Measurements from ENCODE around the gene MRPL11. TPM values are rescaled to one million over a fixed set of nuclear protein-coding genes. Genes with fewer than 3 reads are reported as not detected.

Gene MRPL11
- total and polyA plus RNA-seq, 8 donors = 18.8 to 66.8 (median 40.6) TPM

DNA sequence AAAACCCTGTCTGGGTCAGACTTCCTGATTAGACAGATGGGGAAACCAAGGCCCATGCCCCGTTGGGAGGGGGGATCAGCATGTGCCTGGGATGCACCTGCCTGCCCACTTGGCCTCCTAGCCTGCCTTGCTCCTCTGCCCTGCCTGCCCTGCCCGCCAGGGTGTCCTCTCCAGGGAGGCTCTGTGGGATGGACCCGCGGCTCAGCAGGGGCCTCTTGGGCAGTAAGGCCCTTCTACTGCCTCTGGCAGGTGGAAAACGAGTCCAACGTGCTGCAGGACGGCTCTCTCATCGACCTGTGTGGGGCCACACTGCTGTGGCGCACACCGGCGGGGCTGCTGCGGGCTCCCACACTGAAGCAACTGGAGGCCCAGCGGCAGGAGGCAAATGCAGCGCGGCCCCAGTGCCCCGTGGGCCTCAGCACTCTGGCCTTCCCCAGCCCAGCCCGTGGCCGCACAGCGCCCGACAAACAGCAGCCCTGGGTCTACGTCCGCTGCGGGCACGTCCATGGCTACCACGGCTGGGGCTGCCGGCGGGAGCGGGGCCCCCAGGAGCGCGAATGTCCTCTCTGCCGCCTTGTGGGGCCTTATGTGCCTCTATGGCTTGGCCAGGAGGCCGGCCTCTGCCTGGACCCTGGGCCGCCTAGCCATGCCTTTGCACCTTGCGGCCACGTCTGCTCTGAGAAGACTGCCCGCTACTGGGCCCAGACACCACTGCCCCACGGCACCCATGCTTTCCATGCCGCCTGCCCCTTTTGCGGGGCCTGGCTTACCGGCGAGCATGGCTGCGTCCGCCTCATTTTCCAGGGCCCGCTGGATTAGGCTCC, 36.9 kb upstream of the MRPL11 start:
- no peak for DNase-seq
- H3K4me1 ChIP-seq = peaks cover 0 to 19% (median 12%) of the 10 kb centered on the region in 4 donors
- H3K27me3 ChIP-seq = no peaks in the 10 kb centered on the region
- peaks cover 23 to 63% (median 57%) of the 10 kb centered on the region in 4 donors for H3K36me3 ChIP-seq
- WGBS, 5 donors = 89 to 95% (median 93%) methylated on average over 16 to 44 of the region's 44 CpGs
- H3K27ac ChIP-seq = no peak overlapping the region
- no peaks in the 10 kb centered on the region for H3K9me3 ChIP-seq
- TF ChIP-seq POLR2A (IDR thresholded peaks at IDR 0.05) = no peak
- TF ChIP-seq EP300 (IDR thresholded peaks at IDR 0.05) = no peak
- TF ChIP-seq POLR2AphosphoS5 (IDR thresholded peaks at IDR 0.05) = no peak
- TF ChIP-seq, protein P1, sequence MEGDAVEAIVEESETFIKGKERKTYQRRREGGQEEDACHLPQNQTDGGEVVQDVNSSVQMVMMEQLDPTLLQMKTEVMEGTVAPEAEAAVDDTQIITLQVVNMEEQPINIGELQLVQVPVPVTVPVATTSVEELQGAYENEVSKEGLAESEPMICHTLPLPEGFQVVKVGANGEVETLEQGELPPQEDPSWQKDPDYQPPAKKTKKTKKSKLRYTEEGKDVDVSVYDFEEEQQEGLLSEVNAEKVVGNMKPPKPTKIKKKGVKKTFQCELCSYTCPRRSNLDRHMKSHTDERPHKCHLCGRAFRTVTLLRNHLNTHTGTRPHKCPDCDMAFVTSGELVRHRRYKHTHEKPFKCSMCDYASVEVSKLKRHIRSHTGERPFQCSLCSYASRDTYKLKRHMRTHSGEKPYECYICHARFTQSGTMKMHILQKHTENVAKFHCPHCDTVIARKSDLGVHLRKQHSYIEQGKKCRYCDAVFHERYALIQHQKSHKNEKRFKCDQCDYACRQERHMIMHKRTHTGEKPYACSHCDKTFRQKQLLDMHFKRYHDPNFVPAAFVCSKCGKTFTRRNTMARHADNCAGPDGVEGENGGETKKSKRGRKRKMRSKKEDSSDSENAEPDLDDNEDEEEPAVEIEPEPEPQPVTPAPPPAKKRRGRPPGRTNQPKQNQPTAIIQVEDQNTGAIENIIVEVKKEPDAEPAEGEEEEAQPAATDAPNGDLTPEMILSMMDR (IDR thresholded peaks at IDR 0.05) = no peak
- intact Hi-C loops (cut with DNase I; ENCODE audit: low total_unique reads) = no loop called here
- H3K4me3 ChIP-seq = no peak overlapping the region

DNA sequence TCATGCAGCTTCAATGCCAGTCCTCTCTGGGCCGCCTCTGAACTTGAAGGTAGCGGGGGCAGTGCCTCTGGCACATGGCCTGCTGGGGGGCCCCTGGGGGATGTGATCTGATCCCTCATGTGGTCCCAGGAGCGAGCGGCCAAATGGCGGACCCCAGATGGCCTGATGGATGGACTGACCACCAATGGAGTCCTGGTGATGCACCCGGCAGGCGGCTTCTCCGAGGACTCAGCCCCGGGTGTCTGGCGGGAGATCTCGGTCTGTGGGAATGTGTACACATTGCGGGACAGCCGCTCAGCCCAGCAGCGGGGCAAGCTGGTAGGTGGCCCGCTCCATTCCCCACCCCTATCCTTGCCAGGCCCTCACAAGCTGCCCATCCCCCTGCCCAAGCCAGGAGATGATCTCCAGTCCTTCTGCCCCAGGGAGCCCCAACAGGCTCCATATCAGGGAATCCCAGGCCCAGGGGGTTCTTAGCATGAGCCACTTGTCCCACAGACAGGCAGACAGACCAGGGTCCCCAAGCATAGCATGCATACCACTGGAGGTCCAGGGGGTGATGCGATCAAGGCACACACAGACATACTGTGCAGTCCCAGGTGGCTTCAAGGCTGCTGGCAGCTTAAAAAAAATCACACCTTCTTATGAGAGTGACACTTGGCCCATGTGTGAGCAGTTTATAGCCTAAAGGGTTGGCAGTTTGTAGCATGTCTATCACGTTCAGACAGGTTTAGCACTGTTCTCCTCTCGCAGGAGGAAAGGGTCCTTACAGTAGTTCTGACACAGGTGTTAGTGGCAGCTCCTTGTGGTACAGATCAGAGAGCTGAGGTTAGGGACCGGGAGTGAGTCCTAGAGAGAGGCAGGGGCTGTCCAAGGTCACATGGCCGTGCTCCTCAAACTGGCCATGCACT, 35.2 kb upstream of the MRPL11 start:
- no peak overlapping the region for H3K27ac ChIP-seq
- H3K9me3 ChIP-seq = no peaks in the 10 kb centered on the region
- peaks cover 0 to 12% (median 5%) of the 10 kb centered on the region in 4 donors for H3K4me1 ChIP-seq
- H3K4me3 ChIP-seq = no peak overlapping the region
- no peak for TF ChIP-seq EP300 (IDR thresholded peaks at IDR 0.05)
- TF ChIP-seq POLR2AphosphoS5 (IDR thresholded peaks at IDR 0.05) = no peak
- no peak for TF ChIP-seq POLR2A (IDR thresholded peaks at IDR 0.05)
- TF ChIP-seq, protein P1 (IDR thresholded peaks at IDR 0.05) = no peak
- H3K36me3 ChIP-seq = peaks cover 23 to 66% (median 59%) of the 10 kb centered on the region in 4 donors
- no peaks in the 10 kb centered on the region for H3K27me3 ChIP-seq
- WGBS, 5 donors = 79 to 96% (median 90%) methylated on average over 9 to 20 of the region's 20 CpGs
- intact Hi-C loops (cut with DNase I; ENCODE audit: low total_unique reads) = no loop called here
- DNase-seq = no peak

DNA sequence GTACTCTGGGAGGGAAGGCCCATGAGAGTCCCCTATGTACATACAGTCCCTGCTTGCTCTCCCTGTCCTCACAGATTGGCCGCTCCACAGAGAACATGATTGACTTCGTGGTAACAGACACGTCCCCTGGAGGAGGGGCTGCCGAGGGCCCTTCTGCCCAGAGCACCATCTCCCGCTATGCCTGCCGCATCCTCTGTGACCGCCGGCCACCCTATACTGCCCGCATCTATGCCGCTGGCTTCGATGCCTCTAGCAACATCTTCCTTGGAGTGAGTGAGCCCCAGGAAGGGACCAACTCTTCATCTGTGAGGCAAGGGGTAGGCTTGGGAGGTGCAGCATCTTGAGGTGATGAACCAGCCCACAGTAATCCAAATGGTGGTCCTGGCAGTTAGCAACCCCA, 34.5 kb upstream of the MRPL11 start:
- no peak overlapping the region for H3K27ac ChIP-seq
- whole genome bisulfite sequencing, 5 donors = 89 to 94% (median 93%) methylated on average over 11 of the region's 11 CpGs
- H3K27me3 ChIP-seq = no peaks in the 10 kb centered on the region
- H3K36me3 ChIP-seq = peaks cover 23 to 66% (median 59%) of the 10 kb centered on the region in 4 donors
- H3K4me1 ChIP-seq = peaks cover 0 to 13% (median 2%) of the 10 kb centered on the region in 4 donors
- intact Hi-C loops (cut with DNase I; ENCODE audit: low total_unique reads) = no loop called here
- no peak for DNase-seq
- no peaks in the 10 kb centered on the region for H3K9me3 ChIP-seq
- TF ChIP-seq POLR2A (IDR thresholded peaks at IDR 0.05) (no peak), POLR2AphosphoS5 (IDR thresholded peaks at IDR 0.05) (no peak), EP300 (IDR thresholded peaks at IDR 0.05) (no peak)
- TF ChIP-seq, protein P1 (IDR thresholded peaks at IDR 0.05) = no peak
- no peak overlapping the region for H3K4me3 ChIP-seq

DNA sequence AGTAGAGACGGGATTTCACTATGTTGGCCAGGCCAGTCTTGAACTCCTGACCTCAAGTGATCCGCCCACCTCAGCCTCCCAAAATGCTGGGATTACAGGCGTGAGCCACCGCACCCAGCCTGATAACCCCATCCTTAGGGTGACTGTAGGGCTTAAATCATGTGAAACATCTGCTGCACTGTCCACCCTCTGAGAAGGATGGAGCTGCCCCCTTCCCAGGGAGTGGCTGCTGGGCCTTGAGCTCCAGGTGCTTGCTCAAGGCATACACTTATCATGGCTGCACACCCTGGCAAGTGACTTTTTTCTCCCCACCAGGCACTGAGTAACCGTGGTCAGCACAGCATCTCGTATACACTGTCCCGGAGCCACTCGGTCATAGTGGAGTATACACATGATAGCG, 33.4 kb upstream of the MRPL11 start:
- WGBS, 5 donors = 86 to 94% (median 90%) methylated on average over 9 of the region's 9 CpGs
- Histone ChIP-seq H3K27me3 (no peaks in the 10 kb centered on the region), H3K4me1 (peaks cover 10 to 24% (median 12%) of the 10 kb centered on the region in 4 donors), H3K9me3 (no peaks in the 10 kb centered on the region), H3K36me3 (peaks cover 23 to 66% (median 59%) of the 10 kb centered on the region in 4 donors), H3K4me3 (no peak overlapping the region), H3K27ac (no peak overlapping the region)
- TF ChIP-seq, protein P1 (IDR thresholded peaks at IDR 0.05) = no peak
- no peak for TF ChIP-seq POLR2AphosphoS5 (IDR thresholded peaks at IDR 0.05)
- intact Hi-C loops (cut with DNase I; ENCODE audit: low total_unique reads) = no loop called here
- no peak for DNase-seq
